T-helper 1 cell treated with Interleukin-12 subunit alpha and Interleukin-12 subunit beta and Interleukin-4 antibody, amounts not matched to agents 30 μg/mL and 1 μg/mL, for 36 hours (primary cell): ENCODE measurements around the gene NBEAL2.
A peak's percentile ranks its signal among the peaks of the same experiment; 100 is the strongest.

Experiments used
- H3K27ac Mint-ChIP-seq: one replicate; pipeline ENCODE4 v1.8.0; 2021; ENCODE audit warnings: mild to moderate bottlenecking, mixed read lengths
- H3K27me3 Mint-ChIP-seq: one replicate; pipeline ENCODE4 v1.8.0; 2021; ENCODE audit warnings: low read depth, mixed read lengths
- H3K36me3 Mint-ChIP-seq: one replicate; pipeline ENCODE4 v1.8.0; 2021; ENCODE audit warnings: low read depth, mixed read lengths
- H3K4me1 Mint-ChIP-seq: one replicate; pipeline ENCODE4 v1.8.0; 2021; ENCODE audit warnings: low read depth, mixed read lengths
- H3K4me3 Mint-ChIP-seq: one replicate; pipeline ENCODE4 v1.8.0; 2021; ENCODE audit warnings: mild to moderate bottlenecking, moderate library complexity, mixed read lengths
- H3K9me3 Mint-ChIP-seq: one replicate; pipeline ENCODE4 v1.8.0; 2021; ENCODE audit warnings: mixed read lengths

NBEAL2 gene, protein sequence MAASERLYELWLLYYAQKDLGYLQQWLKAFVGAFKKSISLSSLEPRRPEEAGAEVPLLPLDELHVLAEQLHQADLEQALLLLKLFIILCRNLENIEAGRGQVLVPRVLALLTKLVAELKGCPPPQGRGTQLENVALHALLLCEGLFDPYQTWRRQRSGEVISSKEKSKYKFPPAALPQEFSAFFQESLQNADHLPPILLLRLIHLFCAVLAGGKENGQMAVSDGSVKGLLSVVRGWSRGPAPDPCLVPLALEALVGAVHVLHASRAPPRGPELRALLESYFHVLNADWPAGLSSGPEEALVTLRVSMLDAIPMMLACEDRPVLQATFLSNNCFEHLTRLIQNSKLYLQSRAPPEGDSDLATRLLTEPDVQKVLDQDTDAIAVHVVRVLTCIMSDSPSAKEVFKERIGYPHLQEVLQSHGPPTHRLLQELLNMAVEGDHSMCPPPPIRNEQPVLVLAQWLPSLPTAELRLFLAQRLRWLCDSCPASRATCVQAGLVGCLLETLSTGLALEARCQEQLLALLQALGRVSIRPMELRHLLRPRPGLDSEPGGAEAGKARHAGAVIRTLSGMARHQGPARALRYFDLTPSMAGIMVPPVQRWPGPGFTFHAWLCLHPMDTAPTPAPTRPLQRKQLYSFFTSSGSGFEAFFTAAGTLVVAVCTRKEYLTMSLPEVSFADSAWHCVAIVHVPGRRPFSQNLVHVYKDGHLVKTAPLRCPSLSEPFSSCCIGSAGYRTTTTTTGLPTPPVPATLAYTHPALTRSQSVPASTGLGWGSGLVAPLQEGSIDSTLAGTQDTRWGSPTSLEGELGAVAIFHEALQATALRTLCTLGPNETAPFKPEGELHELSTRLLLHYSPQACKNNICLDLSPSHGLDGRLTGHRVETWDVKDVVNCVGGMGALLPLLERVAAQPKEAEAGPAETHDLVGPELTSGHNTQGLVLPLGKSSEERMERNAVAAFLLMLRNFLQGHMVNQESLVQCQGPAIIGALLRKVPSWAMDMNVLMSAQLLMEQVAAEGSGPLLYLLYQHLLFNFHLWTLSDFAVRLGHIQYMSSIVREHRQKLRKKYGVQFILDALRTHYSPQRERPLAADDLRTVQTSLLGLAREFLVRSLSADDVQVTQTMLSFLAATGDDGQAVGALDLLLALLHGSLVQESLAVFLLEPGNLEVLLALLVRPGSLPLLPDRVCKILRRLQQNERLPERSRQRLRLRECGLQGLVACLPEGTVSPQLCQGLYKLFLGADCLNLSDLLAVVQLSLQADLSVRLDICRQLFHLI (N-terminal part only)

DNA sequence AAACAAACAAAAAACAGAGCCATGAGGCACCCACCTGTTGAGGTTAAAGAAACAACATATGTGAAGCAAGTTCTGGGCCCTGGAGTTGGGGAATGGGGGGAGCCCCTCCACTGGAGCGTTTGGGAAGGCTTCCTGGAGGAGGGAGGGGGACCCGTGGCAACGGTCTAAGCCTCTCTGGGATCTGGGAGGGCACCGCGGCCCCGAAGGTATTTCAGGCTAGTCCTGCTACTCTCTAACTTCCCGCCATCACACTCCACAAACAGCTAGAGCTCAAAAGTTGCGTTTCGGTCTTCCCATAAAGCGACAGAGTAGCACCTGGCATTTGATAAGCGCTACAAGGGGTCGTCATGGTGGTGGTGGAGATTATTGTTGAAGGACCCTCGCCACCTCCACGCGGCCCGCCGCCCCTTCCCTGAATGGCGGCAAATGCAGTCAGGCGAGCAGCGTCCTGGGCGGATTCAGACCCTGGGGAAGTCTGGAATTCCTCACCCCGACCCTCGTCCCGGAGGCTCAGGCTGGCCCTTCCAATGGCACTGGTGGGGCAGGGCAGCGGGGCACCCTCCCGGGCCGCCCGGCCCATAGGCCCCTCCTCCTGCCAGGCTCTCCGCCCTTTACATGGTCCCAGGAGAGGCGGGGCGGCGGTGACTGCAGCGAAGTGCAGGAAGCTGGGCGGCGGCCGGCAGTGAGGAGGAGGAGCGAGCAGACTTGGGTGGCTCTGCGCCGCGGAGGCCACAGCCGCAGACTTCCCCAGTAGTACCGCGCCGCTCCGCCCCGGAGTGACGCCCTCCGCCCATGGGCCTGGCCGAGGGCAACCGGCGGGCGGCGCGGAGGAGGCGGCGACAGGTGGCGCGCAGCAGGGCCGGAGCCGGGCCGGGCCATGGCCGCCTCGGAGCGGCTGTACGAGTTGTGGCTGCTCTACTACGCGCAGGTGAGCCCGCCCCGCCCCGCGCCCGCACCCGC lies at the start of gene NBEAL2:
Gene NBEAL2, plus strand, starts transcription at position 682 of the 960 bp plus-strand sequence. Its CDS starts 196 bp downstream, at position 878.
- H3K36me3 Mint-ChIP-seq = peaks cover 14% of the 10 kb centered on the region
- no peaks in the 10 kb centered on the region for H3K27me3 Mint-ChIP-seq
- H3K27ac Mint-ChIP-seq = peak within 1 kb of the TSS; percentile 84
- H3K4me3 Mint-ChIP-seq = peak within 1 kb of the TSS; percentile 88
- no peaks in the 10 kb centered on the region for H3K9me3 Mint-ChIP-seq
- peaks cover 52% of the 10 kb centered on the region for H3K4me1 Mint-ChIP-seq

DNA sequence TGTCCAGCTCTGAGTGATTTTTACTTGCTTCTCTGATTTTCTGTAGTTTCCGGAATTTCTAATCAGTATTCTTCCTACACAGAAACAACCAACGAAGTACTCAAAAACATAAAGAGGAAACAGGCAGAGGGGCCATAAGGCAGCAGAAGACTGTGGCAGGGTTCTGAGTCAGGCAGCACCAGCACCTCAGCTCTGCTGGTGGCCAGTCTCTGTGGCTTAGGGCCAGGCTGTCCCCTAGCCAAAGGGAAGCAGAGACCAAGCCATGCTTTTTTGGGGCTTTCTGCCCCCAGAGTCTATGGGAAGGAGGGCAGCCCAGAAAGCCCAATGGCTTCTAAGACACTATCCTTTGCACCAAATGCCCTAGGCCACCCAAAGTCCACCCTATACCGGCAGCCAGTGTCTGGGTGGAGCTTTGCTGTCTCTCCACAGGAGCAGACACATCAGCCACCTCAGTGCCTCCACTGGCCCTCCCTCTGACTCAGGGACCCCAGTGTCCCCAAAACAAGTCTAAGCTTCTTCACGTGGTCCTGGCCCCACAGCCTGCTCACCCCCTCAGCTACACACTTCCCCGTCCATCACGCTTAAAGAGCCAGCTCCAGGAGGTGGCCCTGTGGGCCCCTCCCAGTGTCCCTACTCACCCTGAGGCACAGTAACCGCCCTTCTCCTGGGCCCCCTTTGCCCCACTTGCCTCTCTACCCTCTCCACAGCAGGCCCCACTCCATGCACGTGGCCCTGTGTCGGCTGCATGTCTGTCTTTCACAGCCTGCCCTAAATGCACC lies 49.1 kb upstream of the NBEAL2 start:
- peaks cover 27% of the 10 kb centered on the region for H3K36me3 Mint-ChIP-seq
- peak overlapping the region; percentile 18 for H3K4me3 Mint-ChIP-seq
- peaks cover 12% of the 10 kb centered on the region for H3K9me3 Mint-ChIP-seq
- peak overlapping the region; percentile 45 for H3K27ac Mint-ChIP-seq
- no peaks in the 10 kb centered on the region for H3K27me3 Mint-ChIP-seq
- H3K4me1 Mint-ChIP-seq = peaks cover 65% of the 10 kb centered on the region

GRCh38 chr3:46930945-46931403 lies 48.5 kb upstream of the NBEAL2 start:
- Mint-ChIP-seq H3K9me3 (peaks cover 12% of the 10 kb centered on the region), H3K4me3 (peak overlapping the region; percentile 18), H3K27ac (peak overlapping the region; percentile 61), H3K36me3 (peaks cover 27% of the 10 kb centered on the region), H3K27me3 (no peaks in the 10 kb centered on the region), H3K4me1 (peaks cover 59% of the 10 kb centered on the region)

DNA sequence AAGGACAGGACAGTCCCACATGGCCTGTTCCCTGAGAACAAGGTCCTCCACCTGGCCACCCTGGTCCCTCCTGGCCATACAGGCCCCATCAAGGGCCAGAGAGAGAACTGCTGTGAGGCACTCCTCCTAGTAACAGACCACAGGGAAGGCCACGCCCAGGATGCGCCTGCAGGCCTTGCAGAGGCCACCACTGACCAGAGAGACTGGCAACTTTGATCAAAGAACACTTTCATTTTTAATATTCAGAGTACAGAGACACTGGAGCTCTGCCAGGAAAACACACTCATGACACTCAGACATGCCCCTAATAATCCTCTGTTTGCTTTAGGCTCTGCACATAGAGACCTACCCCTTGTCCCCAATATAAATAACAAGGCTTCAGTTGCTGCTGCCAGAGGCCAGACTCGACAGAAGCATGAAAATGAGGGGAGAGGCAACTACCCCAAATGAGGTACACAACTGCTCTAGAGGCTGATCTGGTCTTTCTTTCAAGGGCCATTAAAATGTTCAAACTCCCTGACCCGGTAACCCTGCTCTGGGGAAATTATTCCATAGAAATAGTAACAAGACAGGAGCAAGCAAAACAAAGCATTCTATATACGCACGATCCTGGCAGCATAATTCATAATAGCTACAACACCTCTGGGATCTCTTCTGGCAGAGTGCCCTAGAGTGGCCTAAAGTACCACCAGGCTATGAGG lies 47.7 kb upstream of the NBEAL2 start:
- Mint-ChIP-seq H3K4me3 (peak overlapping the region; percentile 25), H3K9me3 (peaks cover 12% of the 10 kb centered on the region), H3K27ac (peak overlapping the region; percentile 61), H3K27me3 (no peaks in the 10 kb centered on the region), H3K4me1 (peaks cover 53% of the 10 kb centered on the region), H3K36me3 (peaks cover 27% of the 10 kb centered on the region)

DNA sequence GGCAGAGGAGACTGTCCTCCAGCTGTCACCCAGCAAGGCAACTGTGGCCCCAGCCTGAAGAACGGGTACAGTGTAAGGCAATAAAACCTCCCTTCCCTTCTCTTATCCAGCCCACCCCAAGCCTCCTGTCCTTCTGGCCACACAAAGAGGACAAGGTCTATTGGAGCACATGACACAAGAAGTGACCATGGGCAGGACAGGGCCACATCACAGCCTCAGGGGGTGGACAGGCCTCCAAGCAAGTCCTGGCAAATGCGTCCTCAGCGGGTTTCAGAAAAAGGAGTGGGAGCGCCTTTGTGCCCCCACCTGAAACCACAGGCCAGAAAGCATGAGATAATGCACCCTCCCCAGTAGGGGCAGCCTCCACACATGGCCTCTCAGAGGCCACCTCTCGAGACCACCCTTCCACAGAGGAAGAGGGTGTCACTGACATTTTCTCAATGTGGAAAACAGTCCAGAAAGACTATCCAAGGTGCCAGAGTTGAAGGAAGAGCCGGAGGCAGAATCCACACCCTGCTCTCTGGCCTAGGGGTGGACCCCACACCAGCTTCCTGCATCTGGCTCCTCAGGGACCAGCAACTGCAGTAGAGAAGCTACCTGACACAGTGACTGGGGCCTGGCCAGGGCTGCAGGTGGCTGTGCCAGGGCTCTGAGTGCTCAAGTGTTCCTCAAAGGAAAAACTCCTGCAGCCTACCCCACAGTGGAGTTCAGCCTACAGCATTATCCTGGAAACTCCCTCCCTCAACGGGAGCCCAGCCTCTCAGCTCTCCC lies 46.8 kb upstream of the NBEAL2 start:
- Mint-ChIP-seq H3K36me3 (peaks cover 21% of the 10 kb centered on the region), H3K4me3 (no peak overlapping the region), H3K9me3 (peaks cover 12% of the 10 kb centered on the region), H3K4me1 (peaks cover 45% of the 10 kb centered on the region), H3K27me3 (no peaks in the 10 kb centered on the region), H3K27ac (peak overlapping the region; percentile 61)

GRCh38 chr3:46933261-46933660 lies 46.2 kb upstream of the NBEAL2 start:
- Mint-ChIP-seq H3K36me3 (peaks cover 22% of the 10 kb centered on the region), H3K27ac (no peak overlapping the region)

GRCh38 chr3:46934072-46934471 lies 45.4 kb upstream of the NBEAL2 start:
- no peak overlapping the region for H3K27ac Mint-ChIP-seq
- H3K36me3 Mint-ChIP-seq = peaks cover 18% of the 10 kb centered on the region
- H3K4me1 Mint-ChIP-seq = peaks cover 40% of the 10 kb centered on the region
- H3K4me3 Mint-ChIP-seq = no peak overlapping the region
- no peaks in the 10 kb centered on the region for H3K27me3 Mint-ChIP-seq
- H3K9me3 Mint-ChIP-seq = peaks cover 4% of the 10 kb centered on the region

More at GRCh38 chr3:46933261-46933660, 46.2 kb upstream of the NBEAL2 start:
- Mint-ChIP-seq H3K4me1 (peaks cover 43% of the 10 kb centered on the region), H3K9me3 (peaks cover 12% of the 10 kb centered on the region), H3K4me3 (no peak overlapping the region), H3K27me3 (no peaks in the 10 kb centered on the region)

- Mint-ChIP-seq H3K4me3 (no peak overlapping the region), H3K9me3 (no peaks in the 10 kb centered on the region), H3K27ac (no peak overlapping the region), H3K4me1 (peaks cover 36% of the 10 kb centered on the region), H3K27me3 (no peaks in the 10 kb centered on the region), H3K36me3 (peaks cover 15% of the 10 kb centered on the region)
These were observed 44.8 kb upstream of the NBEAL2 start for GRCh38 chr3:46934498-46935167.

DNA sequence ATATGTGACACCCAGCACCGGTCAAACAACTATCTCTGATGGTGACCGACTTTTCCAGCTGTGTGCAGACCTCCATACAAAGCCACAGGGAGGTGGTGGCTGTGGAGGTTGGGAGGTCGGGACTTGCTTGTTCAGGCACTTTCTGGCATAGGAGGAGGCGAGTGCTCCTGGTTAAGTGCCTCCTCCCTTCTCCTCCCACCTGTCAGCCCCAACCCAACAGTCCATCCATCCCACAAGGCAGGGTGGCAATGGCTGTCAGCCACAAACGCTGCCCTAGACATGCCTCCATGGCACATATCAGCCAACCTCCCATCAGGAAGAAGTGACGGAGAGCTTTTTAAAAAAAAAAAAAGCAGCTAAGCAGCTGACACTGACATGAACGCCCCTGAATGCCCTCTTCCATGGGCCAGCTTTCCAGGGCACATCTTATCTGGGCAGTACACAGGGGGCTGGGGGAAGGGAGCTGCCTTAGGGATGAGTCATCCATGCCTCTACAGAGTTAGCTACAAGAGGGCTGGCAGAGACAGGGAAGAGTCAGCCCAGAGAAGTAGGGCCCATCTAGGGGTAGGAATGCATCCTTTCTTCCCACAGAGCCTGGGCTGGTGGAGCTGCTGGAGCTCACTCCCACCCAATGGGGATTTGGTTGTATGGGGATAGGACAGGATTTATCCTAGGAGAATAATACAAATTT lies 44.2 kb upstream of the NBEAL2 start:
- Mint-ChIP-seq H3K36me3 (peaks cover 18% of the 10 kb centered on the region), H3K9me3 (no peaks in the 10 kb centered on the region), H3K27ac (no peak overlapping the region), H3K4me3 (no peak overlapping the region), H3K27me3 (no peaks in the 10 kb centered on the region), H3K4me1 (peaks cover 35% of the 10 kb centered on the region)

DNA sequence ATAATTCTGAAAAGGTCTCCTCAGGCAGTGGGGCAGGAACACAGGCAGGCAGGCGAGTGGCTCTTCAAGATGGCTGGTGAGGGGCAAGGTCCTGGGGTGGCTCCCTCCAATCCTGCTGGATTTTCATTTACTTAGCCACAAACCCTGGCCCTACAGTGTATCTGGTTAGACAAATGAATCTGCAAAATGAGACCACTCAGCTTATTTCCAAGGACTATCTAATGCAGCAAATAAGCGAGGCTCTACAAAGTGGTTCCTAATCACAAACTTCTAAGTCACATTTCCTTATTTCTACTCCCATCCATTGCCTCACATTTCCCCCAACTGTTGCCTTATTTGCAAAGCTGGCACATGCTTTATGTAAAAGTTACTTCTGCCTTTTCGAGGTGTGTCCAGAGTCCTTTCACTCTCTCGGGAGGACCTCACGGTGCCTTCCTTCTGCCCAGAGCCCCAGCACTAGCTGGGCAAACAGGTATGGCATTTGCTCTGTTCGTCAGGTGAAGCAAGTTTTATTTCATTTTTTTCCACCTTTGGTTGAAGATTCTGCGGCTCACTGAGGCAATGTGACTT lies 43.4 kb upstream of the NBEAL2 start:
- Mint-ChIP-seq H3K27ac (peak overlapping the region; percentile 12), H3K9me3 (no peaks in the 10 kb centered on the region), H3K4me3 (no peak overlapping the region), H3K36me3 (peaks cover 16% of the 10 kb centered on the region), H3K4me1 (peaks cover 33% of the 10 kb centered on the region), H3K27me3 (no peaks in the 10 kb centered on the region)
